Epithelial cell of proximal tubule (primary cell): ENCODE data around the gene ADM. TPM values are rescaled to one million over a fixed set of nuclear protein-coding genes. Genes with fewer than 3 reads are reported as not detected.

Experiments
- DNase-seq: peaks from one replicate; pipeline ENCODE4 v3.0.0-alpha.2; 2011; ENCODE audit warnings: low read depth
- H3K4me3 ChIP-seq: 2 replicates; pipeline ENCODE4 v1.5.1; 2011; ENCODE audit warnings: low read depth, mild to moderate bottlenecking, low read length
- total RNA-seq: library from RNA; depleted of rRNA; stranded (reverse); fragments of >200 nt; gene quantifications from 2 replicates; pipeline ENCODE4 v1.2.3, GENCODE V29; 2015
- TF ChIP-seq, protein P1 (sequence below): conservative IDR thresholded peaks from 2 replicates; pipeline ENCODE4 v1.5.1; 2012; ENCODE audit warnings: low read depth, mild to moderate bottlenecking, low read length

ADM gene
- total RNA-seq, 1 donor from 2014 or later, result 74.2 TPM

DNA sequence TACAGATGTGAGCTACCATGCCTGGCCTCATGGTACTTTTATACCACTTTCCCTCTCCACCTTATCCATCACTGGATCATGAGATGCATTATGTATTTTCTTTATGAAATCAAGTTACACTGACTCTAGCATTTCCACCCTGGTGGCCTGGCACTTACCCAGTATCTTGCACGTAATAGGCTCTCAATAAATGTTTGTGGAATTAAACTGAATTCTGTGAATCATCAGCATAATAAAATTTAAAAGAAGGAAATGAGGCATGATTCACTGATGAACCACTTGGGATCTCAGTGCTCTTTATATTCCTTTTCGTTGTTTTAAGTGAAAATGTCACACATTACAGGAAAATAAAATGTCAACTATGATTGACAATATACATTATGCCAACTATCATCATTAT, 25.1 kb downstream of the ADM start:
- H3K4me3 ChIP-seq, result no peak overlapping the region
- TF ChIP-seq, protein P1, sequence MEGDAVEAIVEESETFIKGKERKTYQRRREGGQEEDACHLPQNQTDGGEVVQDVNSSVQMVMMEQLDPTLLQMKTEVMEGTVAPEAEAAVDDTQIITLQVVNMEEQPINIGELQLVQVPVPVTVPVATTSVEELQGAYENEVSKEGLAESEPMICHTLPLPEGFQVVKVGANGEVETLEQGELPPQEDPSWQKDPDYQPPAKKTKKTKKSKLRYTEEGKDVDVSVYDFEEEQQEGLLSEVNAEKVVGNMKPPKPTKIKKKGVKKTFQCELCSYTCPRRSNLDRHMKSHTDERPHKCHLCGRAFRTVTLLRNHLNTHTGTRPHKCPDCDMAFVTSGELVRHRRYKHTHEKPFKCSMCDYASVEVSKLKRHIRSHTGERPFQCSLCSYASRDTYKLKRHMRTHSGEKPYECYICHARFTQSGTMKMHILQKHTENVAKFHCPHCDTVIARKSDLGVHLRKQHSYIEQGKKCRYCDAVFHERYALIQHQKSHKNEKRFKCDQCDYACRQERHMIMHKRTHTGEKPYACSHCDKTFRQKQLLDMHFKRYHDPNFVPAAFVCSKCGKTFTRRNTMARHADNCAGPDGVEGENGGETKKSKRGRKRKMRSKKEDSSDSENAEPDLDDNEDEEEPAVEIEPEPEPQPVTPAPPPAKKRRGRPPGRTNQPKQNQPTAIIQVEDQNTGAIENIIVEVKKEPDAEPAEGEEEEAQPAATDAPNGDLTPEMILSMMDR, result no peak
- no peak for DNase-seq

DNA sequence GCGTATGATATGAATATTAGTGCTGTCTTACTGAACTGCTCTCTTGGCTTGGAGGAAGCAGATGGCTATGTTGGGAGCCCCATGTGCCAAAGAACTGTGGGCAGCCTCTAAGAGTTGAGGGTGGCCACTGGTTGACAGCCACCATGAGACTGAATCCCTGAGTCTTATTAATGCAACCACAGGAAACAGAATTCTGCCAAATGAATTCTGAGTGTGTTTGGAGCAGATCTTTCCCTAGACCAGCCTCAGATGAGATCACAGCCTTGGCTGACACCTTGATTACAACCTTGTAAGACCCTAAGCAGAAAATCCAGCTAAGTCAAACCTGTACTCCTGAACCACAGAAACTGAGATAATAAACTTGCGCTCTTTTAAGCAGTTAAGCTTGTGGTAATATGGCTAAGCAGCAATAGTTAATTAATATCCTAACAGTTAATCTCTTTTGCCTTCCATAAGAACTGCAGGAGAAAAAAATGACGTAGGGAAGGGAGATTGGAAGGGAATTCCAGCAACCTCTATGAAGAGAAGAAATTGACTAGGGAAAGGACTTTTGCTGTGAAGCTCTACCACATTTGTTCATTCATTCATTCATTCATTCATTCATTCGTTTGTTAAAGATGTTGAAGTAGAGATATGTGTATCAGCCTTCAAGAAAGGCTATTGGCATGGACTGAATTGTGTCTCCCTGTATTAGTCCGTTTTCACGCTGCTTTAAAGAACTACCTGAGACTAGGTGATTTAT, 26.8 kb downstream of the ADM start:
- DNase-seq, result no peak
- no peak overlapping the region for H3K4me3 ChIP-seq
- TF ChIP-seq, protein P1, result no peak

DNA sequence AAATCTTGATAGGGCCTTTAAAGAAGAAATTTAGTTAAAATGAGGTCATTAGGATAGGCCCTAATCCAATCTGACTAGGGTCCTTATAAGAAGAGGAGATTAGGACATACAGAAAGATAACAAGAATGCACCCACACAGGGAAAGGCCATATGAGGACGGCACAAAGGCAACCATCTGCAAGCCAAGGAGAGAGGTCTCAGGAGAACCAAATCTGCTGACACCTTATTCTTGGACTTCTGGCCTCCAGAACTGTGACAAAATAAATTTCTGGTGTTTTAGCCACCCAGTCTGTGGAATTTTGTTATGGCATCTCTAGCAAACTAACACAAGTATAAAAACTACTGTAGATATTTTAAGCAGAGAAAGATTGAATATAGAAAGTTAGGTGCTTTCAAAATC, 28.6 kb downstream of the ADM start:
- TF ChIP-seq, protein P1, result no peak
- no peak overlapping the region for H3K4me3 ChIP-seq
- DNase-seq, result no peak

DNA sequence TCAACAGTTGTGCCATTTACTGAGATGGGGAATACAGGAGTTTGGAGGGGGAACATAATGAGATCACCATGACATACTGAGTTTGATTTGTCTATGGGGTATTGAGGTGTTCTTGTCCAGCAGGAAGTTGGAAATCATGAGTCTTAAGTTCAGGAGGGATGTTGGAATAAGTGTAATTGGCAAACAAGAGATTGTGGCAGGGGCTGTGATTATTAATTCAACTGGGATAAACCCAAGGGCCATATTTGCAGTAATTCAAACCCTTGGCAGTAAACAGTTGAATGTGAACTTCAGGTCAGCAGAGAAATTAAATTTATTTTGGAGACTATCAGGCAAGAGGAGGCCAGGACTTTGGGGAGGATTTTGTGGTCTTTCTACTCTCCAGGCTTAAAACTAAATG, 33.4 kb downstream of the ADM start:
- TF ChIP-seq, protein P1, result no peak
- DNase-seq, result no peak
- no peak overlapping the region for H3K4me3 ChIP-seq

DNA sequence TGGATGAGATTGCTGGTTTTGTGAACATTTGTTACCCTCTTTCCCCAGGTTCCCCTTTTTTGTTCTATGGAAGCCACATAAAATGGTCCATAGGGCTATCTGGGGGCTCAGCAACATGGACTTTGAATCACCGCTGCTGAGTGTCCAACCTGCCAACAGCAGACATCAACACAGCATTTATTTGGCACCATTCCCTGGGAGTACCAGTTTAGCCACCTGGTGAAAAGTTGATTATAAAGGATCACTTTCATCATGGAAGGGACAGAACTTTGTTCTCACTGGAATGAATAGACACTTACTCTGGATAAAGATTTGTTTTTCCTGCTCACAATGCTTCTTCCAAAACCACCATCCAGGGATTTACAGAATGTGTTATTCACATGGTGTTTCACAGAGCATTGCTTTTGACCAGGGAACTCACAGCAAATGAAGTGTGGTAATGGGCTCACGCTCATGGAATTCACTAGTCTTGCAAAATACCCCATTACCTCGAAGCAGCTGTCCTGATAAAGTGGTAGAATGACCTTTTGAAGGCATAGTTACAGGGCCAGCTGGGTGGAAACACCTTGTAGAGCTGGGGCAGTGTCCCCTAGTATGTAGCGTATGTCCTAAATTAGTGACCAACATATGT, 43.9 kb downstream of the ADM start:
- TF ChIP-seq, protein P1, result no peak
- H3K4me3 ChIP-seq, result no peak overlapping the region
- DNase-seq, result peak; percentile 87

DNA sequence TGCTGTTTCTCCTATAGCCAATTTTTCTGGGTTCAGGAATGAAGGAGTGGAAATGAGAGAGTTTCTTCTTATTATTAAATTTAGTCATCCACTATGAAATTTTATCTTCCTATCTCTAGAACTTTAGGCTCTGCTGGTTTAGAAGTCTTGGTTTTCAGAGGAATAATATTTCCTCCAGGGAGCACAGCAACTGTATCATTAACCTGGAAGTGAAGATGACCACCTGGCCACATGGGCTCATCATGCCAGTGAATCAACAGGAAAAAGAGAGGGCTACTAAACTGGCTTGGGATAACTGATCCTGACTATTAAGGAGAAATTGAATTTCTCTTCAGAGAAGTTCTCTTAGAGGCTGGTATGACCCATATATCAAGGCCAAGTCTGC, 44.4 kb downstream of the ADM start:
- TF ChIP-seq, protein P1, result no peak
- no peak for DNase-seq

DNA sequence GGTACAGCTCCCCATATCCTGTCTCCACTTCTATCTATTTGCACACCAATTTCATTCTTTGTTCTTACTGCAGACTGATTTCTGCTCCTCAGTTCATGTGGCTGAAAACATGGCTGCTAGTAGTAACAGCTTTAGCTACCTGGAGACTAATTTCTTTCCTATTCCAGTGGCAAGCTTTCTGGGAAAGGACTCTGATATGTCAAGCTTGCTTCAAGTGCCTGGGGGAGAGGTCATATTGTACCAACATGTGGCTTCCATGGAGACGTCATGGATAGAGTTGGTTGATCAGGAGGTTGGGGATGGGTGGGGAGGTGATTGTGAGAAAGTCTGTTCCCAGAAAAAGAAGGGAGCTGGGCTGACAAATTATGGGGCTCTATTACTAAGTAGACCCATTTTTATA, 44.9 kb downstream of the ADM start:
- no peak for DNase-seq
- H3K4me3 ChIP-seq, result no peak overlapping the region
- TF ChIP-seq, protein P1, result no peak

More for the DNA sequence above, 44.4 kb downstream of the ADM start:
- no peak overlapping the region for H3K4me3 ChIP-seq
